Measurements from ENCODE around the gene HLA-DQB1.

DNA sequence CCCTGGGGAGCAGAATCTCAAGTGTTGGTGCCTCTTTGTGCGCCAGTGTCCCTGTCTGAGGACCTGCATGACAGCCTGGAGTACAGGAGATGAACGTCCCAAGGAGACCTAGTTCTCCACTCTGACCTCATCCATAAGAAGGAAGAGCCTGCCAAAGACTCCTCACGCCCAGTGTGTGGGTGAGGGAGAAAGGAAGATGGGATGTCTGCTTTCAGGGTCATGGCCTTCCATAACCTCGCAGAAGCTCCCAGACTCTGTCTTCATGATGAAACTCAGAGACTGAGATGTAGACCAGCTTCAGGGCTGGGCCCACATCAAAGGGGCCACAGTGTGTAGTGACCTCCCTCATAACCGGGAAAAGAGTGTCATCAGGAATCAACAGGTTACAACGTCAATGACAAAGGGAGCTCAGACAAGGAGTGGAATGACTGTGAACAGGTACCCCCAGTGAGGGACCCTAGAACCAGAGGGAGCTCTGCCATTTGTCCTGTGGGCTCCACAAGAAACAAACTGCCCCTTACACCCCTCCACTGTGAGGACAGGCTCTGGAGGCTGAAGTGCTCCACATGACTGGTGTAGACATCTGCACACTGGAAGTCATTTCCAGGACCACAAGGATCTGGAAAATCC lies 8.1 kb downstream of the HLA-DQB1 start:
- TF ChIP-seq CTCF (IDR thresholded peaks at IDR 0.05; ENCODE audit: borderline replicate concordance, extremely low read depth, low read length, poor library complexity, severe bottlenecking) (no peak), EZH2 (IDR thresholded peaks at IDR 0.05; ENCODE audit: borderline replicate concordance, low read depth, low read length, severe bottlenecking) (no peak)

Measured in DND-41 (cell line).